ENCODE measurements around the gene KCNG4. TPM values are rescaled to one million over a fixed set of nuclear protein-coding genes. Genes with fewer than 3 reads are reported as not detected.

Gene KCNG4
- total and polyA plus RNA-seq, 7 donors = not detected

- H3K27ac ChIP-seq = peak overlapping the region; percentile 66 to 78 (median 72)
- H3K4me1 ChIP-seq = peaks cover 0 to 36% (median 29%) of the 10 kb centered on the region in 4 donors
- no peak for DNase-seq
- WGBS, 2 donors = 41 to 72% methylated on average over 18 of the region's 18 CpGs
- H3K4me3 ChIP-seq = no peak overlapping the region
- TF ChIP-seq CTCF (IDR thresholded peaks at IDR 0.05) = no peak
- TF ChIP-seq POLR2AphosphoS5 (IDR thresholded peaks at IDR 0.05) = no peak
- TF ChIP-seq POLR2A (IDR thresholded peaks at IDR 0.05) = no peak
- no peak for TF ChIP-seq EP300 (IDR thresholded peaks at IDR 0.05)
- peaks cover 5 to 31% (median 17%) of the 10 kb centered on the region in 4 donors for H3K36me3 ChIP-seq
- intact Hi-C loops (cut with DNase I) = no loop called here
- no peaks in the 10 kb centered on the region for H3K9me3 ChIP-seq
- H3K27me3 ChIP-seq = no peaks in the 10 kb centered on the region
Measured at GRCh38 chr16:84176192-84177053, 63.4 kb downstream of the KCNG4 start.

GRCh38 chr16:84175350-84176081 is 64.3 kb downstream of the KCNG4 start:
- Histone ChIP-seq H3K36me3 (peaks cover 5 to 22% (median 12%) of the 10 kb centered on the region in 4 donors), H3K4me3 (no peak overlapping the region), H3K9me3 (no peaks in the 10 kb centered on the region), H3K27me3 (no peaks in the 10 kb centered on the region), H3K4me1 (peaks cover 0 to 36% (median 29%) of the 10 kb centered on the region in 4 donors), H3K27ac (peak overlapping the region in 3 of 4 donors; percentile 16 to 78 (median 66))
- TF ChIP-seq POLR2A (IDR thresholded peaks at IDR 0.05) (no peak), CTCF (IDR thresholded peaks at IDR 0.05) (peak in 3 of 4 experiments; percentile 58 to 67 (median 62))
- WGBS, 2 donors = 27 to 37% methylated on average over 10 of the region's 10 CpGs
- DNase-seq = no peak
- intact Hi-C loops (cut with DNase I) = no loop called here

- WGBS, 2 donors = 82 to 85% methylated on average over 11 of the region's 11 CpGs
- Histone ChIP-seq H3K4me1 (peaks cover 0 to 36% (median 29%) of the 10 kb centered on the region in 4 donors), H3K4me3 (no peak overlapping the region), H3K27ac (no peak overlapping the region), H3K36me3 (peaks cover 1 to 11% (median 4%) of the 10 kb centered on the region in 4 donors), H3K27me3 (no peaks in the 10 kb centered on the region), H3K9me3 (no peaks in the 10 kb centered on the region)
- DNase-seq = no peak
- no peak for TF ChIP-seq EP300 (IDR thresholded peaks at IDR 0.05)
- no peak for TF ChIP-seq POLR2AphosphoS5 (IDR thresholded peaks at IDR 0.05)
- TF ChIP-seq POLR2A (IDR thresholded peaks at IDR 0.05) = no peak
- no peak for TF ChIP-seq CTCF (IDR thresholded peaks at IDR 0.05)
- intact Hi-C loops (cut with DNase I) = no loop called here
Measured at GRCh38 chr16:84174396-84174795, 65.4 kb downstream of the KCNG4 start.

- TF ChIP-seq EP300 (IDR thresholded peaks at IDR 0.05) = no peak
- no peak for TF ChIP-seq POLR2AphosphoS5 (IDR thresholded peaks at IDR 0.05)
- TF ChIP-seq CTCF (IDR thresholded peaks at IDR 0.05) = no peak
- no peak for TF ChIP-seq POLR2A (IDR thresholded peaks at IDR 0.05)
- 83% methylated on average over 11 of the region's 11 CpGs for WGBS, 2 donors
- Histone ChIP-seq H3K4me1 (no peaks in the 10 kb centered on the region), H3K27me3 (peaks cover 0 to 16% (median 0%) of the 10 kb centered on the region in 3 donors), H3K9me3 (no peaks in the 10 kb centered on the region), H3K4me3 (no peak overlapping the region), H3K36me3 (no peaks in the 10 kb centered on the region), H3K27ac (no peak overlapping the region)
- intact Hi-C loops (cut with DNase I) = no loop called here
- no peak for DNase-seq
Measured at GRCh38 chr16:84169765-84170310, 70.0 kb downstream of the KCNG4 start.

Small RNA genes within 50 kb of the gene (small RNA-seq; reads per million reads assigned to genes)
- 0 reads per million in 3 donors for gene RNA5SP433

Other genes starting within 250 kb of the KCNG4 start
- gene SLC38A8, start 197.2 kb downstream of the KCNG4 start, total RNA-seq = not detected
- gene SLC38A8, start 197.2 kb downstream of the KCNG4 start, polyA plus RNA-seq = not detected
- gene MBTPS1, start 123.1 kb downstream of the KCNG4 start, total RNA-seq = 10 to 100 TPM; 69.3 to 83.6 (median 79.3) TPM
- 10 to 100 TPM; 13.6 to 48.7 (median 23.4) TPM for gene MBTPS1, start 123.1 kb downstream of the KCNG4 start, polyA plus RNA-seq
- gene HSDL1, start 94.8 kb downstream of the KCNG4 start, total RNA-seq = 10 to 100 TPM; 11.4 to 27.8 (median 18.4) TPM
- 1 to 10 TPM; 5.3 to 7.9 (median 6.6) TPM for gene HSDL1, start 94.8 kb downstream of the KCNG4 start, polyA plus RNA-seq
- under 1 TPM in 1 of 4 donors, not detected in 3; 0.36 TPM for gene DNAAF1, start 94.7 kb downstream of the KCNG4 start, total RNA-seq
- gene DNAAF1, start 94.7 kb downstream of the KCNG4 start, polyA plus RNA-seq = under 1 TPM in 1 of 3 donors, not detected in 2; 0.15 TPM
- gene TAF1C, start 53.0 kb downstream of the KCNG4 start, total RNA-seq = 10 to 100 TPM; 19.6 to 49.0 (median 30.0) TPM
- gene TAF1C, start 53.0 kb downstream of the KCNG4 start, polyA plus RNA-seq = 10 to 100 TPM in 1 of 3 donors, 1 to 10 TPM in 2; 5.4 to 44.7 (median 6.0) TPM
- gene ADAD2, start 48.9 kb downstream of the KCNG4 start, total RNA-seq = under 1 TPM in 2 of 4 donors, not detected in 2; 0.36 to 0.83 TPM
- gene ADAD2, start 48.9 kb downstream of the KCNG4 start, polyA plus RNA-seq = under 1 TPM in 1 of 3 donors, not detected in 2; 0.29 TPM
- gene WFDC1, start 54.9 kb upstream of the KCNG4 start, total RNA-seq = 100 to 1,000 TPM in 2 of 4 donors, 10 to 100 TPM in 2; 15.3 to 173 (median 103) TPM
- gene WFDC1, start 54.9 kb upstream of the KCNG4 start, polyA plus RNA-seq = 1 to 10 TPM; 3.0 to 6.6 (median 3.7) TPM
- 1 to 10 TPM in 2 of 4 donors, not detected in 2; 2.5 to 2.8 TPM for gene ATP2C2, start 128.5 kb upstream of the KCNG4 start, total RNA-seq
- gene ATP2C2, start 128.5 kb upstream of the KCNG4 start, polyA plus RNA-seq = 10 to 100 TPM in 1 of 3 donors, 1 to 10 TPM in 2; 7.2 to 60.7 (median 9.0) TPM